HEK293T (cell line): ENCODE data around the gene KXD1.
A peak's percentile ranks its signal among the peaks of the same experiment; 100 is the strongest.

Experiments used
- CTCF ChIA-PET: fragments of 350-600 bp; formaldehyde crosslinking; extraction: SDS; loops from one replicate; lab custom pipeline; 2021; ENCODE audit warnings: antibody characterized with exemption, inconsistent platforms; lab: Yijun Ruan, JAX
- POLR2A ChIA-PET: fragments of 350-600 bp; formaldehyde crosslinking; extraction: SDS; loops from one replicate; lab custom pipeline; 2020; ENCODE audit warnings: antibody characterized with exemption, inconsistent platforms; lab: Yijun Ruan, JAX
- DNase-seq: peaks from one replicate; pipeline ENCODE4 v3.0.0; 2012; ENCODE audit warnings: mixed read lengths; ENCODE audit errors: extremely low spot score
- ARNT ChIP-seq: fragments of 450-650 bp; IDR thresholded peaks from 2 replicates; pipeline ENCODE4 v1.6.1; 2017; ENCODE audit warnings: mild to moderate bottlenecking
- BHLHE40 ChIP-seq: fragments of 450-650 bp; IDR thresholded peaks from 2 replicates; pipeline ENCODE4 v1.6.1; 2016; ENCODE audit warnings: mild to moderate bottlenecking, moderate library complexity, borderline replicate concordance
- CTBP1 ChIP-seq: fragments of 450-650 bp; IDR thresholded peaks from 2 replicates; pipeline ENCODE4 v1.6.1; 2016; ENCODE audit warnings: borderline replicate concordance
- ELF4 ChIP-seq: fragments of 450-650 bp; IDR thresholded peaks from 2 replicates; pipeline ENCODE4 v1.6.1; 2017; ENCODE audit warnings: antibody characterized with exemption
- FOXA1 ChIP-seq: fragments of 450-650 bp; IDR thresholded peaks from 2 replicates; pipeline ENCODE4 v1.6.1; 2016; ENCODE audit warnings: mild to moderate bottlenecking
- FOXK2 ChIP-seq: fragments of 450-650 bp; IDR thresholded peaks from 2 replicates; pipeline ENCODE4 v1.6.1; 2016; ENCODE audit warnings: mild to moderate bottlenecking
- FOXM1 ChIP-seq: fragments of 450-650 bp; IDR thresholded peaks from 2 replicates; pipeline ENCODE4 v1.6.1; 2017; ENCODE audit warnings: mild to moderate bottlenecking, borderline replicate concordance
- HDGF ChIP-seq: fragments of 450-650 bp; IDR thresholded peaks from 2 replicates; pipeline ENCODE4 v1.6.1; 2017; ENCODE audit warnings: antibody characterized with exemption, borderline replicate concordance
- L3MBTL2 ChIP-seq: fragments of 450-650 bp; conservative IDR thresholded peaks from 2 replicates; pipeline ENCODE4 v1.6.1; 2016; ENCODE audit warnings: mild to moderate bottlenecking
- LEF1 ChIP-seq: fragments of 450-650 bp; IDR thresholded peaks from 2 replicates; pipeline ENCODE4 v1.6.1; 2017; ENCODE audit warnings: mild to moderate bottlenecking, borderline replicate concordance
- NFRKB ChIP-seq: fragments of 450-650 bp; IDR thresholded peaks from 2 replicates; pipeline ENCODE4 v1.6.1; 2016; ENCODE audit warnings: mild to moderate bottlenecking, moderate library complexity
- PKNOX1 ChIP-seq: fragments of 450-650 bp; IDR thresholded peaks from 2 replicates; pipeline ENCODE4 v1.6.1; 2016
- SP1 ChIP-seq: fragments of 450-650 bp; IDR thresholded peaks from 2 replicates; pipeline ENCODE4 v1.6.1; 2017
- SUZ12 ChIP-seq: fragments of 450-650 bp; IDR thresholded peaks from 2 replicates; pipeline ENCODE4 v1.6.1; 2016; ENCODE audit warnings: mild to moderate bottlenecking
- TARDBP ChIP-seq: fragments of 450-650 bp; IDR thresholded peaks from 2 replicates; pipeline ENCODE4 v1.6.1; 2016
- ZNF384 ChIP-seq: fragments of 450-650 bp; IDR thresholded peaks from 2 replicates; pipeline ENCODE4 v1.6.1; 2016

Gene KXD1

GRCh38 chr19:18608805-18609716 lies 51.4 kb downstream of the KXD1 start:
- POLR2A ChIA-PET, result interaction anchor here (1.2 kb wide), 1 partner anchor 52 kb away, joined by 3 read pairs; the partner anchor contains the start of gene KXD1
- TF ChIP-seq CTBP1 (no peak), ARNT (no peak), L3MBTL2 (no peak), FOXK2 (no peak), SP1 (no peak), SUZ12 (no peak), ELF4 (no peak), ZNF384 (no peak), LEF1 (no peak), FOXA1 (no peak)
- CTCF ChIA-PET, result no interaction called here
- DNase-seq, result no peak

- ChIA-PET CTCF (no interaction called here), POLR2A (no interaction called here)
- DNase-seq, result no peak
- no peak for TF ChIP-seq FOXM1
- no peak for TF ChIP-seq SP1
- no peak for TF ChIP-seq FOXA1
- TF ChIP-seq ARNT, result no peak
- no peak for TF ChIP-seq HDGF
- no peak for TF ChIP-seq CTBP1
- TF ChIP-seq PKNOX1, result no peak
- no peak for TF ChIP-seq LEF1
- no peak for TF ChIP-seq SUZ12
- TF ChIP-seq ELF4, result no peak
- TF ChIP-seq NFRKB, result no peak
- TF ChIP-seq BHLHE40, result no peak
- TF ChIP-seq L3MBTL2, result no peak
These were observed 52.0 kb downstream of the KXD1 start for GRCh38 chr19:18609717-18610051.

- POLR2A ChIA-PET, result no interaction called here
- CTCF ChIA-PET, result no interaction called here
- TF ChIP-seq LEF1 (no peak), SP1 (no peak), FOXK2 (no peak), SUZ12 (no peak), L3MBTL2 (no peak), CTBP1 (no peak), FOXM1 (no peak)
- no peak for DNase-seq
These were observed 52.5 kb downstream of the KXD1 start for GRCh38 chr19:18610245-18610555.

GRCh38 chr19:18610556-18611326 lies 53.1 kb downstream of the KXD1 start:
- POLR2A ChIA-PET, result no interaction called here
- no peak for DNase-seq

GRCh38 chr19:18611327-18612050 lies 53.8 kb downstream of the KXD1 start:
- POLR2A ChIA-PET, result no interaction called here
- CTCF ChIA-PET, result no interaction called here
- no peak for DNase-seq
- TF ChIP-seq SP1, result no peak

More at GRCh38 chr19:18610556-18611326, 53.1 kb downstream of the KXD1 start:
- TF ChIP-seq LEF1 (no peak), TARDBP (no peak), FOXM1 (no peak), ELF4 (no peak), ZNF384 (no peak), SUZ12 (no peak), NFRKB (no peak), CTBP1 (no peak), FOXA1 (no peak), SP1 (no peak), FOXK2 (no peak), BHLHE40 (no peak), L3MBTL2 (no peak)
- CTCF ChIA-PET, result no interaction called here

GRCh38 chr19:18612051-18612771 lies 54.5 kb downstream of the KXD1 start:
- no peak for TF ChIP-seq ELF4
- no peak for TF ChIP-seq LEF1
- TF ChIP-seq L3MBTL2, result peak; percentile 76
- no peak for TF ChIP-seq TARDBP
- no peak for TF ChIP-seq NFRKB
- TF ChIP-seq FOXK2, result no peak
- CTCF ChIA-PET, result no interaction called here
- DNase-seq, result no peak
- POLR2A ChIA-PET, result no interaction called here
